Right cardiac atrium (tissue), 5 donors: Measurements from ENCODE around the gene RNF215. TPM values are rescaled to one million over a fixed set of nuclear protein-coding genes. Genes with fewer than 3 reads are reported as not detected.
A peak's percentile ranks its signal among the peaks of the same experiment; 100 is the strongest.

ENCODE experiments used
- ATAC-seq, 2 donors: fragments of 200-7000 bp; cut with Tn5 transposase; one replicate each; pipeline versions ENCODE4 v1.8.0 to v1.9.1; 2020; ENCODE audit warnings: moderate library complexity in 2 of 2, mild to moderate bottlenecking in 1 of 2
- DNase-seq, 3 donors: peaks; one replicate each; pipeline ENCODE4 v3.0.0-alpha.2; 2020
- H3K27ac ChIP-seq: one replicate; pipeline ENCODE4 v1.5.1; 2013; ENCODE audit warnings: mild to moderate bottlenecking, low read length, control low read depth, moderate library complexity
- H3K27me3 ChIP-seq: one replicate; pipeline ENCODE4 v1.6.1; 2013; ENCODE audit not compliant: control insufficient read depth, insufficient read depth
- H3K4me1 ChIP-seq: one replicate; pipeline ENCODE4 v1.6.1; 2013; ENCODE audit warnings: low read length; ENCODE audit not compliant: control insufficient read depth, insufficient read depth
- H3K4me3 ChIP-seq: one replicate; pipeline ENCODE4 v1.5.1; 2013; ENCODE audit warnings: low read length, control low read depth
- H3K9me3 ChIP-seq: one replicate; pipeline ENCODE4 v1.6.1; 2013; ENCODE audit warnings: low read length; ENCODE audit not compliant: control insufficient read depth
- WGBS: extraction: QIAGEN DNeasy Blood & Tissue Kit; methylation state at CpG from one replicate; pipeline ENCODE4 v1.1.7; 2013; 5-methylcytosine and 5-hydroxymethylcytosine counted together
- intact Hi-C, 4 donors: fragments of 100-400 bp; cut with DNase I; formaldehyde crosslinking; loops; one replicate each; pipeline versions ENCODE4 v1.11.0 to v1.14.0; 2022 to 2023
- polyA plus RNA-seq: library from polyadenylated mRNA; stranded (reverse); fragments of 200-250 nt; gene quantifications from one replicate; pipeline ENCODE4 v1.2.3, GENCODE V29; 2013
- total RNA-seq, 4 donors: library from RNA; stranded (reverse); fragmentation: NEBNext Ultra II Directional; extraction: Animal tissue kit (Norgen Biotek cat#: 25700); gene quantifications; one replicate each; pipeline ENCODE4 v1.2.1, GENCODE V29; 2021
- donor health status: healthy with polysubstance abuse.
- donor health status: DM: no; HTN: yes; CAD: no.
- donor health status: DM: no; HTN: no; CAD: no.
- donor health status: DM: no; HTN: yes; CAD: no; lungs with severe emphysema.
- donor health status: DM: yes; HTN: yes; CAD: no.

The RNF215 gene
- total and polyA plus RNA-seq, 5 donors = 5.7 to 17.0 (median 12.2) TPM

DNA sequence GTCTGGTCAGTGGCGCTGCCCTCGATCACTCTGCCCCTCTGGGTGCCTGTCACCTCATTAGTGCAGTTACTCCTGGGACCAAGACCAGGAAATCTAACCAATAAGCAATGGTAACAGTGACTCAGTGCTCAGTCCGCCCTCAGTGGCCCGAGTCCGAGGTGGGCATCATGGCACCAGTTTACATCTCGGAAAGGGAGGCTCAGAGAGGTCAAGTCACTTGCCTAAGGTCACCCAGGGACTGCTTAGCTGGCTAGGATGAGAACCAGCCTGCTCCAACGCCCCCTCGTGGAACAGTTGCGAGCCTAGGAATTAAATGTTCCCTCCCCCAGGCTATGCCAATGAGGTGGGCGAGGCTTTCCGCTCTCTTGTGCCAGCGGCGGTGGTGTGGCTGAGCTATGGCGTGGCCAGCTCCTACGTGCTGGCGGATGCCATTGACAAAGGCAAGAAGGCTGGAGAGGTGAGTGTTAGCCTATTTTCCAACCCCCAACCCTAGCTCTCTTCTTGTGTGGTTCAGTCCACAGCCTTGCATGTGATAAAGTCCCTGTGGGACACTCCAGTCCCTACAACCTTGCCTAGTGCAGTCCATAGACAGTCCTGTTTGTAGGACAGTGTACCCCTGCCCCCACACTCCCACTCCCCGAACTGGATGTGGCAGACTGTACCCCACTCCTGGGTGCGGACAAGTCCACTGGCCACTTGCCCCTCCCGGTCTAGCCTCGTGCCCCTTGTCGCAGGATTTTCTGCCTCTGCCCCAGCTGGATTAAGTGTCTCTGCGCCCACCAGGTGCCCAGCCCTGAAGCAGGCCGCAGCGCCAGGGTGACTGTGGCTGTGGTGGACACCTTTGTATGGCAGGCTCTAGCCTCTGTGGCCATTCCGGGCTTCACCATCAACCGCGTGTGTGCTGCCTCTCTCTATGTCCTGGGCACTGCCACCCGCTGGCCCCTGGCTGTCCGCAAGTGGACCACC lies 39.5 kb upstream of the RNF215 start:
- DNase-seq (peak; percentile 86 to 92 (median 91)), ATAC-seq (peak; percentile 13 to 32)
- 52% methylated on average over 29 of the region's 29 CpGs for WGBS
- H3K4me3 ChIP-seq = peak overlapping the region; percentile 54
- no peaks in the 10 kb centered on the region for H3K27me3 ChIP-seq
- H3K27ac ChIP-seq = peak overlapping the region; percentile 55
- no peaks in the 10 kb centered on the region for H3K9me3 ChIP-seq
- H3K4me1 ChIP-seq = peaks cover 6% of the 10 kb centered on the region
- intact Hi-C loops = no loop called here

GRCh38 chr22:30425616-30426387 lies 38.6 kb upstream of the RNF215 start, which contains the start of gene MTFP1:
Gene MTFP1 (plus strand): TSS chr22:30425768. CDS start chr22:30425880, 112 bp downstream.
- Histone ChIP-seq H3K27me3 (no peaks in the 10 kb centered on the region), H3K27ac (peak within 1 kb of the TSS; percentile 84), H3K9me3 (no peaks in the 10 kb centered on the region), H3K4me1 (peaks cover 6% of the 10 kb centered on the region), H3K4me3 (peak within 1 kb of the TSS; percentile 54)
- peak; percentile 68 to 86 (median 85) for DNase-seq
- intact Hi-C loops = no loop called here
- 1% methylated on average over 61 of the region's 61 CpGs for WGBS
- ATAC-seq = peak; percentile 2 to 4

DNA sequence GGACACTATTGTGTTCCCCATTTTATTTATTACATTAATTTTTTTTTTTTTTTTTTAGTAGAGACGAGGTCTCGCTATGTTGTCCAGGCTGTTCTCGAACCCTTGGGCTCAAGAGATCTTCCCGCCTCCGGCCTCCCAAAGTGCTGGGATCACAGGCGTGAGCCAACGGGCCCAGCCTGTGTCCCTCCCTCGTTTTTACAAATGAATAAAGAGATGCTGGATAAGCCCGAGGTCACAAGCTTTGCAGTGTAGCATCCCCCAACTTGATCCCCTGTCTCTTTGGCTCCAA lies 38.1 kb upstream of the RNF215 start:
- Histone ChIP-seq H3K27me3 (no peaks in the 10 kb centered on the region), H3K4me1 (peaks cover 6% of the 10 kb centered on the region), H3K9me3 (no peaks in the 10 kb centered on the region), H3K4me3 (peak overlapping the region; percentile 54), H3K27ac (peak overlapping the region; percentile 55)
- intact Hi-C loops = no loop called here
- ATAC-seq (no peak), DNase-seq (no peak)
- 8% methylated on average over 9 of the region's 9 CpGs for WGBS

DNA sequence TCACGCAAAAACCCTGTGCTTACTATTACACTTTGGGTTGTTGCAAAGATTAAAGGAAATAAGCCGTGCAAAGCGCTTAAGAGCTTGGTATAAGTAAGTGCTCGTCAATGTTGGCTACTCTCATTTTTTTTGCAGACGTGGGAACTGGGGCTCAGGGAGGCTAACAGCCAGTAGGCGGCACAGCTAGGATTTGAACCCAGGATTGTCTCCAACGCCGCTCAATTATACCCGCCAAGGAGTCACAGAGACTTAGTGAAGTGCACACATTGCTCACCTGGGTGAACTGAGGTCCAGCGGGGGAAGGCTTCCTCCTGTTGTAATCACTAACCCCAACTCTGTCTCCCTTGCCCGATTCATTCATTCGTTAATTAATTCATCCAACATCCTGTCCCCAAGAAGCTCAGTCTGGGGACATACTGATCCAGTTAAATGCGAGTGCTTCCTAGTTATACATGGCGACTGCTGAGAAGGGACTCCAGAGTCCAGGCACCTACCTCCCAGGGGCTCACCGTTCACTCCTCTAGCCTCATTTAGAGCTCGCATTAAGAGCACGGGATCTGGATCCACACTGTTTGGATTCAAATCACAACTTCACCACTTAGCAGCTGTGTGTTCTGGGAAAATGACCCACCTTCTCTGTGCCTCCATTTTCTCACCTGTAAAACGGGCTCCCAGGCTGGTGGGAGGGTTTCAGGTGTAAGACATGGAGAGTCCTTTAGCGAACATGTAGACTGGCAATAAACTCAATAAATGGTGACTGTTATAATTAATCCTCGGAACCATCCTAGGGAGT lies 37.5 kb upstream of the RNF215 start:
- Histone ChIP-seq H3K9me3 (no peaks in the 10 kb centered on the region), H3K4me3 (peak overlapping the region; percentile 54), H3K27me3 (no peaks in the 10 kb centered on the region), H3K27ac (peak overlapping the region; percentile 84), H3K4me1 (peaks cover 6% of the 10 kb centered on the region)
- no peak for ATAC-seq
- DNase-seq = no peak
- 44% methylated on average over 20 of the region's 20 CpGs for WGBS
- intact Hi-C loops = no loop called here

DNA sequence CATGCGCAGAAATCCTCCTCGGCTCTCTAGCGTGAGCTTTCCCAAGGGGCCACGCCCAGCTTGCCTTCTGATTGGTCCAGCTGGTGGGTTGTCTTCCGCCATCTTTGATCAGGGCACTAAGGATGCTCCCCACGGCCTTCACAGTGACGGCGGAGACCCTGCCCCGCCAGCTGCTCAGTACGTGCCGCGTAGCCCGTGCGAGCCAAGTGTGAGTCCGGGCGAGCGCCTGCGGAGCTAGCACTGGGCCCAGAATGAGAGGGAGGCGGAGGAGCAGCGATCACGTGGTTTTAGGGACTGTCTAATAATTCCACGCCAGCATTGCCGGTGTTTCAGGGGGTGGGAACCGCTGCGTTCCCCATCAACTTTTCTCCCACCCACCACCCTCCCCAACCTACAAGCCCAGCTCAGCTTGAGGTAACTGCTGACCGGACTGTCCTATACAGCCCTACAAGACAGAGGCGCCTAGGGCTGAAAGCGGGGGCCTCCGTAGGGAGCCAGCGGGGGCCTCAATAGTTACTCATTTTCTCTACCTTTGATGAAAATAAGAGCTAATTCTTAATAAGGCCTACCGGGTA lies 36.8 kb upstream of the RNF215 start:
- Histone ChIP-seq H3K4me1 (peaks cover 6% of the 10 kb centered on the region), H3K27ac (peak overlapping the region; percentile 84), H3K9me3 (no peaks in the 10 kb centered on the region), H3K27me3 (no peaks in the 10 kb centered on the region), H3K4me3 (peak overlapping the region; percentile 53)
- WGBS = 2% methylated on average over 31 of the region's 31 CpGs
- intact Hi-C loops = no loop called here
- DNase-seq = peak; percentile 99 to 100 (median 100)
- ATAC-seq = peak; percentile 91 to 95

- under 1% methylated on average over 45 of the region's 45 CpGs for WGBS
- peak; percentile 71 to 72 for ATAC-seq
- H3K4me3 ChIP-seq = peak overlapping the region; percentile 53
- no peaks in the 10 kb centered on the region for H3K9me3 ChIP-seq
- H3K27me3 ChIP-seq = no peaks in the 10 kb centered on the region
- H3K4me1 ChIP-seq = peaks cover 6% of the 10 kb centered on the region
- peak overlapping the region; percentile 72 for H3K27ac ChIP-seq
- peak in 1 of 3 donors; percentile 80 for DNase-seq
- intact Hi-C loops = no loop called here
Measured at GRCh38 chr22:30423301-30423958, 36.2 kb upstream of the RNF215 start.

- Histone ChIP-seq H3K27me3 (no peaks in the 10 kb centered on the region), H3K4me1 (peaks cover 6% of the 10 kb centered on the region), H3K9me3 (no peaks in the 10 kb centered on the region), H3K27ac (peak overlapping the region; percentile 72), H3K4me3 (peak overlapping the region; percentile 53)
- peak; percentile 8 to 59 for ATAC-seq
- 34% methylated on average over 18 of the region's 18 CpGs for WGBS
- peak; percentile 76 to 82 (median 78) for DNase-seq
- intact Hi-C loops = no loop called here
Measured at GRCh38 chr22:30422481-30423300, 35.5 kb upstream of the RNF215 start.

GRCh38 chr22:30421695-30422480 lies 34.7 kb upstream of the RNF215 start:
- H3K4me1 ChIP-seq = peaks cover 6% of the 10 kb centered on the region
- H3K27ac ChIP-seq = peak overlapping the region; percentile 72
- DNase-seq = no peak
- no peak overlapping the region for H3K4me3 ChIP-seq
- ATAC-seq = no peak
- H3K9me3 ChIP-seq = no peaks in the 10 kb centered on the region
- H3K27me3 ChIP-seq = no peaks in the 10 kb centered on the region
- intact Hi-C loops = no loop called here
- WGBS = 59% methylated on average over 8 of the region's 8 CpGs
